Measurements from ENCODE around the gene CCNY.

- TF ChIP-seq POLR2AphosphoS5 (IDR thresholded peaks at IDR 0.05; ENCODE audit: low read depth, low read length) (no peak), TAF1 (IDR thresholded peaks at IDR 0.05; ENCODE audit: borderline replicate concordance, insufficient read depth, low read length) (no peak), REST (IDR thresholded peaks at IDR 0.05; ENCODE audit: insufficient read depth in 1 of 2, low read depth in 2 of 2, low read length in 2 of 2) (no peak)
Measured at GRCh38 chr10:35497909-35498308, 161.6 kb downstream of the CCNY start.
